ENCODE results near the gene S1PR3. TPM values are rescaled to one million over a fixed set of nuclear protein-coding genes. Genes with fewer than 3 reads are reported as not detected.

The S1PR3 gene
- total RNA-seq, 1 donor from 2014 or later, result 37.6 TPM

GRCh38 chr9:88993327-88993726 is 2.1 kb downstream of the S1PR3 start:
- DNase-seq, result no peak

DNA sequence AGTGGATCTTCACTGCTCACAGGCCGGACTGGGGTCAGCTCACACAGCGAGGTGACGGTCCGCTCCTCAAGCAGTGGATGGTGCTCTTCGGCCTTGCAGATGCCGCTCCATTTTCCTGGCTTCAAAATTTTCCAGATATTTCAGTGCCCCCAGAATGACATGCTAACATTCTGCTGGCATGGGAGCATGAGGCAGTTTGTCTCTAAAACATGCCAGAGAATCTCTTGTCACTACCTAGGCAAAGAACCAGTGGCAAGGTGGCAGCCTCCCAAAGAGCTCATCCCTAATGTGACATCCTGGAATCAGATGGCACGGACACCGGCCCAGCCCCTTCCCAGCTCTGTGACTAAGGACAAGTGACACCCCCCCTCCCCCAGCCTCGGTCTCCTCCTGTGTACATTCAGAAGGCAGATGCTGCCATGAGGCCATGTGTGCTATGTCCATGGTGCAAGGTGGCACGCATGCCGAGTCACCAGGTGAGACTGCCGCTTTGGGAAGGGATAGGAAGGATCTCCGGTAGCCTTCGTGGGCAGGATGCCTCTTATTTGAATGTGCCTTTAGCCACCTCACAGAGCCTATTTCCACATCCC is 2.7 kb downstream of the S1PR3 start:
- DNase-seq, result no peak

DNA sequence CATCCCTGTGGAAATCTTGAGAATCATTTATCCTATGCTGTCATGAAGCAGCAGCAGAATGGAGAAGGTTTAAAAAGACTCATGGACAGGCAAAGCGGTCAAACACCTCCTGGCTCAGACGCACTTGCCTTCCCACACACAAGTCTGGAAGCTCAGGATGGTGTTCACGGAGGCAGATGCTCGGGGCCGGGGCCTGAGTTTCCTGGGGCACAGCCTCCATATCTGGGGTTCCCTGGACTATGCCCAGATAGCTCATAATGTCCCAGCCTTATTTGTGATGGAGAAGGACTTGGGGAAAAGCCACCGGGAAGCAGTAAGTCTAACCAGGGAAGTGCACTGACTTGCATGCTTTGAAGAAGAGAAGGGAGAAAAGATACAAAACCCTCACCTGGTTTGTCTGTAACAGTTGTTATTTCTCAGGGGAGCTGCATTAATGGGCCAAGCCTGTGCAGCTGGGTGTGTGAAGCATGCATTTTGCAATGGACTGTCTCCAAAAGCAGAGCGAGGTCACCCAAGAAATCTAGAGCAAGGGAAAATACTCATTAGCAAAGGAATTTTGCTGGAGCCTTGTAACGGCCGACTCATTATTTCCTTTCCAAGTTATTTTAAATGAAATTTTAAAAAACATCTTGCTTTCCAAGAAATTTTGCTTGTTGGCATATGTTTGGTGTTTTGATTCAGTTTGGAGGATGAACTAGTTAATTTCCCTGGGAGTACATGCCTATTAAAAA is 3.4 kb downstream of the S1PR3 start:
- peak; percentile 84 for DNase-seq

DNA sequence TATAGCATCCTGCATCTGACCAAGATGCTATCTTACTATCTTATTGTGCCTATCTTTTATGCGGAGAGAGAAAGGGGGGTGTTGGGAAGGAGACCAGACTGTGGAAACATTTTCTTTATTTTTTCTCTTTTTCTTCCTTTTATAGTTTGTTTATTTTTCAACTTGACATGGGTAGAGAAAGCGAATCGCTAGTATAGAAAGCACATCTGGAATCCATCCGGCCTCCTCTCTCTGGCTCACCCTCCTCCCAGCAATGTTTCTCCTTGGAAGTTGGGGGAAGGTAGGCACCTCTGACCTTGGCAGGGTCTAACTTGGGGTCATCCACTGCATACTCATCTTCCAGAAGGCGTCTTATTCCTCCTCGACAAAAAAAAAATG is 3.9 kb downstream of the S1PR3 start:
- peak; percentile 65 for DNase-seq

GRCh38 chr9:88995627-88996026 is 4.4 kb downstream of the S1PR3 start:
- DNase-seq, result no peak

DNA sequence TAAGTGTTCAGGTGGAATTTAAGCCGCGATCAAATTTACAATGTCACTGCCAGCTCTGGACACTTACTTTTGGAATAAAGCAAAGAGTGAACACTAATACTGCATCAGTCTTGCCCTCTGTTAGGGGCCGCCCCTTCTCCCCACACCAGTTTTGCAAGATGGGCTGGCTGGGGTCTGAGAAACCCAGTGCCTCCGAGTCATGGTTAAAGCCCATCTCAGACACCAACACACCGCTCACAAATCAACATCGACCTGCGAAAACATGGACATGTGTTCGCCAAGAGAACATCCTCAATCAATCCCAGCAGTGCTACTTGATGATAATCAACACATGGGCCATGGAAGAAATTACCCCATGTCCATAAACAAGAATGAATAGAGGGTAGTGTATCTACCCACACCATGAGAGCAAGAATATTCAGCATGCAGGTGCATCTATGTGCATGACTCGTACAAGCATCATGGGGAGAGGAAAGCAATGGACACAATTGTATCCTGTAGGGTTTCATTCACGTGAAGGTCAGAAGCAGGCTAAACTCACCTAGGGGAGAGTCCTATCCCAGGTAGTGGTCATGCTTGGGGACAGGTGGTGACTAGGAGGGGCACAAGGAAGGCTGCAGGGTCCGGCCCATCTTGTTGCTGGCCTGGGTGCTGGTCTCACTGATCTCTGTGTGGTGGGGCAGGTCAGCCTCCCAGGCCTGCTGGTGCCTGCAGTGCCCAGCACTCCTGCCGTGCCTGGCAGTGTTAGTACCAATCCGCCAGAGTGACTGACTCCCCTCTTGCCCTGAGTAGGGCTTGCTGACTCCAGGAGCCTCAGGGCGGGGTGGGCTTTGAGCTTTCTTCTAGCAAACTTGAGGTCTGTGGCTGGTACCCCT is 5.0 kb downstream of the S1PR3 start:
- no peak for DNase-seq

DNA sequence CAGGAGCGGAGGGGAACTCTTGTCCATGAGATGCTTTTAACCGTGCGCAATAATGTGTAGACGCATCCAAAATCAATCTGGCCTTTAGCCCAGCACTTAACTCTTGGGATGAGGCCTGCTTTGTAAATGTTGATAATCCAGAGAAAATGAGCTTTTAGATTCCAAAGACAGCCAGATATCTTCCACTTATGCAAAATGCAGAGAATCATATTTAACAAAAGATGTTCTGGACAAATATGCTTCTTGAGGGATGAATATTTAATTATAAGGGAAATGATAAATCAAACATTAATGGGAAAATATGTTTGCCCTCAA is 5.6 kb downstream of the S1PR3 start:
- no peak for DNase-seq

DNA sequence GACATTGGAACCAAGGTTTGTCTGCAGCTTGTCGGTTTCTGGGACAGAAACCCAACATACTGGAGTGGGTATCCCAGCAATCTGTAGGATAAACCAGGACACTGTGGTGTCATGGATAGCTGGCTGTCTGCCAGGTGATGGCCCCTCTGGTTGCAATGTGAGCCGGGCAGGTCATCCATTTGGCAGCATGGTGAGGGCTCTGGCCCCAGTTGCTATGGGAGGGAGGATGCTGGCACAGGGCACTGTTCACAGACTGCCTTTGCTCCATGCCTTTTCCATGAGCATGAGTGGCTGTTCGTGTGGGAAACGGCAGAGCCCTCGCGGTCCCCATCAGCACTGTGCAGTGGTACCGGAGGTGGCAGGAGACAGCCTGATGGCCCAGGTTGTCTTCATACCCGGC is 6.4 kb downstream of the S1PR3 start:
- no peak for DNase-seq

DNA sequence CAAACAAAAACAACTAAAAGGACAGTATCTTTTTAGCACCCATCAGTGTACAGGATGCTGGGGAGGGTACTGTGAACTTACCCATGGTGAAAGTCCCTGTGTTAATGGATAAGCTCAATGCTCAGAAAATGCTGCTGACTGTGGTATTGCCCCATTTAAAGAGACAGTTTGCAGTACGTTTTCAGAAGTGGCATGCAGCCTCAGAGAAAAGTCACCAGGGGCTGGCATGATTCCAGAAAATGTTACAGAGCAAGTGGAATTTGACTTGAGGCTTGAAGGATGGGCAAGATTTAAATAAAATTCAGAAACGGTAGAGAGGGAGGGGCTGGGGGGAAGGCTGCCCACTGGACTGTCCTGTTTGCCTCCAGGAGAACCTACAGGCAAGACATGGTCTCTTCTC is 7.2 kb downstream of the S1PR3 start:
- DNase-seq, result peak; percentile 53

DNA sequence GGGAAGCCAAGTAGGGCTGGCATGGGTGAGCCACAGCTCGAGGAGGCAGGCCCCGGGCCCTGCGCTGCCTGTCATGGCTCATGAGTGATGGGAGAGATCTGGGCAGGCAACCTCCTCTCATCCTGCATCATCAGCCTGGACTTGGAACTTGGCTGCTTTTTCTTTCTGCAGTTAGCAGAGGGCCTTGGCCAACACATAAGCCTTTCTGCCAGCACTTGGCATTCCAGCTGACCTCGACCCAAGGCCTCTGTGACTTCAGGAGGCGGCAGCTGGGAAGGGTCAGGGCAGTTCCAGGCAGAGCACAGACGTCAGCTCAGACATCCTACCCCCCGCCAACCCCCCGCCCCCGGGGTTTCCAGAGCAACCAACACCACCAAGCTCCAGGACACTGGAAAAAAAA is 7.6 kb downstream of the S1PR3 start:
- DNase-seq, result no peak

GRCh38 chr9:89000371-89000781 is 9.1 kb downstream of the S1PR3 start:
- no peak for DNase-seq

DNA sequence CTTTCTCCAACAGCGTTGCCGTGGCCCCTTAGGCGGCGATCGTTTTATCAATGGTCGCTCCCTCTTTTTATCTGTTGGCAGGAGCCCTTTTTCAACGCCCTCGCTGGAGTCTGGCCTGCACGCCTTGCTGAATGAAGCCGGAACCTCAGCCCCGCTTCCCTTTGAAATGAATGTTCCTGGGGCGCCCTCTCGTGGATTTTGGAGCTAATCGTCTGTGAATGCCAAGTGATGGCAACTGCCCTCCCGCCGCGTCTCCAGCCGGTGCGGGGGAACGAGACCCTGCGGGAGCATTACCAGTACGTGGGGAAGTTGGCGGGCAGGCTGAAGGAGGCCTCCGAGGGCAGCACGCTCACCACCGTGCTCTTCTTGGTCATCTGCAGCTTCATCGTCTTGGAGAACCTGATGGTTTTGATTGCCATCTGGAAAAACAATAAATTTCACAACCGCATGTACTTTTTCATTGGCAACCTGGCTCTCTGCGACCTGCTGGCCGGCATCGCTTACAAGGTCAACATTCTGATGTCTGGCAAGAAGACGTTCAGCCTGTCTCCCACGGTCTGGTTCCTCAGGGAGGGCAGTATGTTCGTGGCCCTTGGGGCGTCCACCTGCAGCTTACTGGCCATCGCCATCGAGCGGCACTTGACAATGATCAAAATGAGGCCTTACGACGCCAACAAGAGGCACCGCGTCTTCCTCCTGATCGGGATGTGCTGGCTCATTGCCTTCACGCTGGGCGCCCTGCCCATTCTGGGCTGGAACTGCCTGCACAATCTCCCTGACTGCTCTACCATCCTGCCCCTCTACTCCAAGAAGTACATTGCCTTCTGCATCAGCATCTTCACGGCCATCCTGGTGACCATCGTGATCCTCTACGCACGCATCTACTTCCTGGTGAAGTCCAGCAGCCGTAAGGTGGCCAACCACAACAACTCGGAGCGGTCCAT is 10.0 kb downstream of the S1PR3 start:
- DNase-seq, result peak; percentile 96

DNA sequence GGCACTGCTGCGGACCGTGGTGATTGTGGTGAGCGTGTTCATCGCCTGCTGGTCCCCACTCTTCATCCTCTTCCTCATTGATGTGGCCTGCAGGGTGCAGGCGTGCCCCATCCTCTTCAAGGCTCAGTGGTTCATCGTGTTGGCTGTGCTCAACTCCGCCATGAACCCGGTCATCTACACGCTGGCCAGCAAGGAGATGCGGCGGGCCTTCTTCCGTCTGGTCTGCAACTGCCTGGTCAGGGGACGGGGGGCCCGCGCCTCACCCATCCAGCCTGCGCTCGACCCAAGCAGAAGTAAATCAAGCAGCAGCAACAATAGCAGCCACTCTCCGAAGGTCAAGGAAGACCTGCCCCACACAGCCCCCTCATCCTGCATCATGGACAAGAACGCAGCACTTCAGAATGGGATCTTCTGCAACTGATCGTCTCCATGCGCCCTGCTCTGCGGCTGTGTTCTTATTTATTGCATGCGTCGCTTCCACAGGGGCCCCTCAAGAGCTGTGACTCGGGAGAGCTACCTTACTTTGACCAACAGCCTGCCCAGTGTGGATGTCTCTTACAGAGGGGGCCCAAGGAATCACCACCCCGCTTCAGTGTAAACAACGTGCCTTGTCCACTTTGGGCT is 10.8 kb downstream of the S1PR3 start:
- DNase-seq, result no peak

- DNase-seq, result no peak
These were observed 11.7 kb downstream of the S1PR3 start for GRCh38 chr9:89002987-89003386.

DNA sequence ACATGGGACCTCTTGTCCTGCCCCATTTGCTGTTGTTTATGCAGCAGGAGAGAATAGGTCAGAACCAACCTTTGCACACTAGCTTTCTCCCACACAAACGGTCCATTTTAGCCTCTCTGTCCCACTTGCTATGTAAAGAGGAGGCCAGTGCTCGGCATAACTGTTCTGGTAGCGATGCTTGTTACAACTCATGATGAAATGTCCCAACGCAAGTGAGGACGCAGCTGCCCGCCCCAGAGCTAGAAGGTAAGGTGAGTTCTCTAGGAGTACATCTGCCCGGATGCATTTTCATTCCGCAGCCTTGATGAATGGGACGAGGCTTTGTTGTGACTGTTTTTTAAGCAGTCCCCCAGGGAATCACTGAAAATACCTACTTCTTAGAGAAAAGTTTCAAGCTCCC is 14.1 kb downstream of the S1PR3 start:
- DNase-seq, result no peak

DNA sequence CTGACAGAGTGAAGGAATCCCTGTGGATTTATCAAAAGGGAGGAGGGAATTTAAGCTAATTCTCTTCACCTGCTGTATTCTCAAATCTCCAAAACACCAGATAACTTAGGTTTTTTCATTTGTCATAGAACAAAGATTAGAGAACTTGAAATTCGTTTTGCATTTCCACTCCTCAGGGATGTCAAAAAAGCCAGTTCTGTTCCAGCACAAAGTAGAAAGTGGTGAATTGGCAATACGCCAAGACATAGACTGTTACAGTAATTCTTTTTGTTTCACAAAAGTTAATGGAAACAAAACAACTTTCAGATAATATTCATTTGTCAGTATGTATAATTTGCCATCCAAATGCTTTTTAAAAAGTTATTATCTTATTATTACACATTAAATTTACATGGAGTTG is 15.0 kb downstream of the S1PR3 start:
- peak; percentile 57 for DNase-seq

- peak; percentile 35 for DNase-seq
These were observed 16.0 kb downstream of the S1PR3 start for GRCh38 chr9:89006996-89007967.

DNA sequence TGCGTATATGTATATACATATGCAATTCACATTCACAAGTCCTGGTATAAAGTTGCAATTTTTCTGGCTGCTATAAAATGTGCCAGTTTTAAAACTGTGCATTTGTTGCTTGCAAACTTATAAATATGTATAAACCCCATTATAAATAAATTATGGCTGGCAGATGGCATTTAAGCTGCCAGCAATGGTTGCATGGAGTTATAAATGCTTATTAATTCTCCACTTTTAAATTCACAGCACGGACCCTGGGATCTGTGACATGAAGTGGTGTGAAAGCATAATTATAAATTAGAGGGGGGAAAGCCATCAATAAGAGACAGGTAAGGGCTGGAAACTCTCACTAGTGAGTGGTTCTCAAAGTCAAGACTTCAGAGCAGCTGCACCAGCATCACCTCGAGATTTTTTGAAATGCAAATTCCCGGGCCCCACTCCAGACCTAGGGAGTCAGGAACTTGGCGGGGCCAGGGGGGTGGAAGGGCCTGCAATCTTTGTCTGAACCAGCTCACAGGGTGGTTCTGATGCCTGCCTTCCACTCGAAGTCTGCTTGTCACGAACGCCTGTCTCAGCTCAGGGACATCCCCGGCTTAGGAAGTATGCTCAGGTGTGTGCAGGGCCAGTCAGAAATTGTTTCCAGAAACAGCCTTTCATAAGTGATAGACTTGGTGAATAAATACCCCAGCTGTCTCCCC is 16.9 kb downstream of the S1PR3 start:
- no peak for DNase-seq

DNA sequence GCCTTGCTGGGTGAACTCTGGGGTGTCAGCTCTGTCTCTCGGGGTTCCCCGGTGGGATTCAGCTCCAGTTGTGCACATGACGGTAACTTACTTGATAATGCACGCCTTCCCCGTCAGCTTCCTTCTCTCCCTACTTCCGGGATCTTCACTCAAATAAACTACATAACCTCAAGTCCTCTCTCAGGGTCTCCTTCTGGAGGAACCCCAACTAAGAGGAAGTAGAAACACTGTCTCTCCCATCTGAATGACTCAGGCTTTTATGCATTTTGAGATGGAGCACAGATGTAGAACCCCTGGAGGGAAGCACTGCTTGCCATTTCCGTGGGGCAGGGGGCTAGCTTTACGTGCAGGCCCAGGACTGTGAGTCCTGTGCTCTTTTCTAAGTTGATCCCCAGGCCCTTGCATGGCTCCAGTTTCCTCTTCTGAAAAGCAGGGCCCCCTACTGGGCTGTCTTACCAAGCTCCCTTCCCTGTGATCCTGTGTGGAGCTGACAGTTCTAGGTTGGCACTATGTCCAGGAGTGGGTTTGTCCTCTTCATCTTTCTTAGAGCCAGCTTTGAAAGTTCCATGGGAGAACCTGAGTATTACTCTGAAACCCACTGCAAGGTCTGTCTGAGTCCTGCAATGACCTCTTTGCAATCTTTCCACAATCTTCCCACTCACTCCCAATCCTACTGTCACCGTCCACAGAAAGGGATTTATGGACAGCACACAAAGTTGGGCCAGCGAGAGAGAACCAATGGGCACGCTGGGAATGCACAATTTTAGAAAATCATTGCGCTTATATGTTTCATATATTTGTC is 17.7 kb downstream of the S1PR3 start:
- no peak for DNase-seq

All from tongue (tissue), 2 donors.